CD4-positive, alpha-beta T cell treated with Interleukin-2 at 100 ng/mL for 4 hours (primary cell): Measurements from ENCODE around the gene GLDN.

Experiments used
- DNase-seq: peaks from one replicate; pipeline ENCODE4 v3.0.0-alpha.2; 2020; ENCODE audit warnings: low spot score

GLDN gene

DNA sequence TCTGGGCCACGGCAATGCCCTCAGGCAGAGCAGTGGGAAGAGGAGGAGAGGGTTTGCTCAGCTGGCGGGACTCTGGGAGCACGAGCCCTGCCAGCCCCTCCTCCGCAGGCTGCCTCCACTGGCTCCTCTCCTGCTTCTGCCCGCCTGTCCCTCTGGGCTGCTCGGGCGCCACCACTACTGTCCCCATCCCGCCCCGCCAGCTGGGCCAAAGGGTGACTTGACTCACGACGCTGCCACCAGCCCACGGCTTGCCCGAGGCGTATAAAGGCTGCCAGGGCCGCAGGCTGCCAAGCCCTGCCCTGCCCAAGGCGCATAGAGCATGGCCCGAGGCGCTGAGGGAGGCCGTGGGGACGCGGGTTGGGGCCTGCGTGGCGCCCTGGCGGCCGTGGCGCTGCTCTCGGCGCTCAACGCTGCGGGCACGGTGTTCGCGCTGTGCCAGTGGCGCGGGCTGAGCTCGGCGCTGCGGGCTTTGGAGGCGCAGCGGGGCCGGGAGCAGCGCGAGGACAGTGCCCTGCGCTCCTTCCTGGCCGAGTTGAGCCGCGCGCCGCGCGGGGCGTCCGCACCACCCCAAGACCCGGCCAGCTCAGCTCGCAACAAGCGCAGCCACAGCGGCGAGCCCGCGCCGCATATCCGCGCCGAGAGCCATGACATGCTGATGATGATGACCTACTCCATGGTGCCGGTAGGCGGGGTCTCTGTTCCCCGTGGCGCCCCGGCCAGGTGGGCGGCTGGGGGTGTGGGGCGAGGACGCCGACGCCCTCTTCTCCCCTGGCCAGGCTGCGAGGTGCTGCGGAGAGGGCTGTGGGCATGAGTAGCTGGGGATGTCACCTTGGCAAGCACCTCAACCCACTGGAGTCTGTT is at the start of gene GLDN:
Gene GLDN, plus strand, starts transcription at position 290 of the 861 bp plus-strand sequence. Its CDS starts 30 bp downstream, at position 320.
- no peak for DNase-seq

DNA sequence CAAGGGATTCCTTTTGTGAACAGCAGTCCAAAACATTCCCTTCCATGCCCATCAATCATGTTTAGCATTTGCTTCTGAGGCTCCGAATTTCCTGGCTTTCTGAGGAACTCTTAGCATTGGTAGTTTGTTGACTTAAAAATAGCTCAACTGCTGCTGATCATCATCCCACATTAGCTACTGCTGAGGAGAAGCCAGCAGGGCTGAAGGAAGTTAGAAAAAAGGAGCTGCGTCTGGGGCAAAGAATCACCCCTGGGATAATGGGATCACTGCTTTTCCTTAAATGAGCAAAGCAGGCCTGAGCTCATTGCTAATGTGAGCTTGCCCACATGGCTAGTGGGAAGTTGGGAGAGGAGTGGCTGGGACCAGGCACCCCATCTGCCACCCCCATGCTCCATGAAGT is 42.8 kb upstream of the GLDN start:
- no peak for DNase-seq

DNA sequence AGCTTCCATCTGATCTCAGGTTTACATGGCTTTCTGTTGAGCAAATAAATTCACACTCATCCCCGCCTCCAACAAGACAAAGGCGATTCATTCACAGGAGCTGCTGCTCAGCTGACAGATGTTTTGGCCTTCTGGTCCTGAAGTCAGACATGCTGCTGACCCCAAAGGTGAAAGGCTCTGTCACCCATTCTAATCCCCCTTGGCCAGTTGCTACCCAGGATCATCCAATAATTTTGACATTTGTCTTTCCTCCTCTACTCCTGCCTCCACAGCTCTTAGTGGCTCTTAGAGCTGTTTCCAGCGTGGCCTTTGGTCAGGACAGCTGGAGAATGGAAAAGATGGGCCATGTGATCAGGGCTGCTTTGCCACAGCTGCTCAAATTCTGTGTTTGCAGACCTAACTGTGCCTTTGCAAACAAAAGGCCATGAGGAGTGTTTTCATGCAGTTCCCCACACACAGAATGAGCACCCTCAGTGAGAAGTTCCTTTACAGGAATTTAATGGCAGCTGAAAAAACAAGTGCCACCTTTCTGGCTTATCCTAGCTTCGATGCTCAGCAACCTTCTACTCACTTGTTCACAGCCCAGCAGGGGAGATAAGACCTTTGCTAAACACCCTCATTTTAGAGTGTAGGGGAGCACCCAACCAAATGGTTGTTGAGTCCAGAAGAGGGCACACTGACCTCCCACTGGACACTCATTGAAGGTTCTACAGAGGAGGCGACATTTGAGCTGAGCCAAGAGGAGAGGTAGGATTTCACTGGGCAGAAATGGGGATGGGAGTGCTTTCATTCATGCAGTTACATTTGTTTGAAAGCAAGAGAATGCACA is 42.1 kb upstream of the GLDN start:
- DNase-seq: no peak

DNA sequence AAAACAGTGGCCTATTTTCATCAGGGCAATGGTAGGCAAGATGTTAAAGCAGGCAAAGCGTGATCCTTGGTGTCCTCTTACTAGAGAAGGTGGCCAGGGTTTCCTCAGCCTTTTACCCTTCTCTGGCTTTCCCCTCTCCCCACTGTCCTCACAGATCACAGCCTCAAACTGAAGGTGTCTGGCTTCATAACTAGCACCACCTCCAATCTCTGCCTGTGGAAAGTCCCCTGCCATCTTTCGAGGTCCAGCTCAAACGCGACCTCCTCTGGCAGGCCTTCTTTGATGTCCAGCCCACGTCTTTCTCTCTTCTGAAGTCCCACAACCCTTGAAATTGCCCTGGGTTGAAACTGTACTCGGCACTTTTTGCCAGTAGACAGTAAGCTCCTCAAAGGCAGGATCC is 39.0 kb upstream of the GLDN start:
- DNase-seq: no peak

DNA sequence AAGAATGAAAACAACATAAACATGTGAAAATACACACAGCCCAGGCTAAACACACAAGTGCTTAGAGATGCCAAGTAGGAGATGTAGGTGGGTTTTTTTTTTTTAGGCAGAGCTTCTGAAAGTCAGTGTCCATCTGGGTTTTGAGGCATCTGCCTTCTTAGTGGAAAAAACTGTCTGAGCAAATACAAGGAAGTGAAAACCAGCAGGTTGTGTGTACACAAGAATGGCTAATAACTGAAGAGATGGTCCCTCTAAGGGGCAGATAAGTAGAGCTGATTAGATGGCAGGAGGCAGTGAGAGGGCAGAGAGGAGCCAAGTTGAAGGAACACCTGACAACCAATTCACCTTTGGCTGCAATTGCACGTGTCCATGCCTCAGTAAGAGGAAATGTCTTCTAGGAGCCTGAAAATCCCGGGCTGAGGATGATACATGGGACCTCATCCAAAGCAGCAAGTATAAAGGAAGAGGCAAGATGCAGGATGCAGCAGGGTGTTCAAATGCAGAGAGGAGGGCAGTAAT is 37.9 kb upstream of the GLDN start:
- no peak for DNase-seq

DNA sequence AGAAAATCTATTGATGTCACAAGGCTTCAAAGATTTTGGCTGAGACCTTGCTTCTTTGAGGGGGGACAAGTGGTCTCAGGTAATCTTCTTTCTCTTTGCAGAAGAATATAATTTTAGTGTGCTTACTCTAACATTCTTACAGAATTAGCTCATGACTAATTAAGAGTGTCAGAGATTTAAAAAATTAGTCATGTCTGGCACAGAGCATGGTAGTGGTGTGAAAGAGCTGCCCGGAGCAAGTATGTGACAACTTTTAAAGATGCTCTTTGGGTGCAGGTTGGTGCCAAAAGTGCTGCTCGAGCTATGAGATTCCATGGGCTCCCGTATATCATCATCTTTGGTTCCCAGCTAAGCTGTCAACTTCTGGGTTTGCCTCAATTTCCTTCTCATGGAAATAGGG is 34.1 kb upstream of the GLDN start:
- no peak for DNase-seq

DNA sequence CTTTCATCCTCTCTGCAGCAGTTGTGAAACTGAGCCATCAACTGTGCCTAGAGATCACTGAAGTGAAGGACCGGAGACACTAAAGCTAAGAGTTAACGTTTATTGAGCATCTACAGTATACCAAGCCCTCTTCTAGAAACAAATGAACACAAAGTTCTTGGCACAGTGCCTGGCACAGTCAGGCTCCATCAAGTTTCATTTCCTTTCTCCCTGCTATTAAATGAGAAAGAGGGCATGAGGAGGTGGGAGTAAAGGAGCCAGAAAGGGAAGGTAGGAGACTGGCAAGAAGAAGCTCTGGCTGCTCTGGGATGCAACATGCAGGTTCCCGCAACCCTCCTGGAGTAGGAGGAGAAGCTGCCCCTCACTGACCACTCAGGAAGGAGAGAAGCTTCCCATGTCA is 33.6 kb upstream of the GLDN start:
- DNase-seq: no peak

DNA sequence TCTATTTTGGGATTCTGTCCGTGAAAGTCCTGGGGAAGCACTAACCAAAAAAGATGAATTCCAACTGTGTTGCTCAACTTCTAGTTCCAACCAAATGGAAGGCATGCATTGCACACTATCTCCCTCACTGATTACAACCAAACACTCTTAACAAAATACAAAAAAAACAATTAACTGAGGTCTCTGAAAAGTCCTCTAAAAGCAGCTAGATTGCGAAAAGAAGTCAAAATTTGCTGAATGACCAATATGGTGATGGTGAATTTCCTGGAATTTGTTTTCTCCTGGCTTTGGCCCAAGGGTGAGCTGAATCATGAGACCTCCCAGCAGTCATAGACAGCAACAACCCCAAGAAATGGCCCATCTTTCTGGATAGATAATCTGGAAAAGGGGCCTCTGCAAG is 31.4 kb upstream of the GLDN start:
- no peak for DNase-seq

DNA sequence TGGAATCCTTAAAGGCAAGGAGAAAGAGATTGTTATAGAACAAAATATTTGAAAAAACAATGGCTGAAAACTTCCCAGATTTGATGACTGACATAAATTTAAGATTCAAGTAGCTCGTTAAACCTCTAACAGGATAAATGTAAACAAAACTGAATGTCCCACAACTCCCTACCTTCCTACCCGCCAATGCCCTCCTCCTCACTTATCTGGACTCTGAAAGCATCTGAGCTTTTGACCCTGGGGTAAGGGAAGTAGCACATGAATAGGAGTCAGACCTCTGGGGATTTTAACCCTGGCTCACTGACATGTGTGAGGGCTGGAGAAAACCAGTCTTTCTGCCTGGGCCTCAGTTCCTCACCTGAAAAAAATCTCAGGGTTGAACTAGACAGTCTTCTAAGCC is 29.9 kb upstream of the GLDN start:
- no peak for DNase-seq

DNA sequence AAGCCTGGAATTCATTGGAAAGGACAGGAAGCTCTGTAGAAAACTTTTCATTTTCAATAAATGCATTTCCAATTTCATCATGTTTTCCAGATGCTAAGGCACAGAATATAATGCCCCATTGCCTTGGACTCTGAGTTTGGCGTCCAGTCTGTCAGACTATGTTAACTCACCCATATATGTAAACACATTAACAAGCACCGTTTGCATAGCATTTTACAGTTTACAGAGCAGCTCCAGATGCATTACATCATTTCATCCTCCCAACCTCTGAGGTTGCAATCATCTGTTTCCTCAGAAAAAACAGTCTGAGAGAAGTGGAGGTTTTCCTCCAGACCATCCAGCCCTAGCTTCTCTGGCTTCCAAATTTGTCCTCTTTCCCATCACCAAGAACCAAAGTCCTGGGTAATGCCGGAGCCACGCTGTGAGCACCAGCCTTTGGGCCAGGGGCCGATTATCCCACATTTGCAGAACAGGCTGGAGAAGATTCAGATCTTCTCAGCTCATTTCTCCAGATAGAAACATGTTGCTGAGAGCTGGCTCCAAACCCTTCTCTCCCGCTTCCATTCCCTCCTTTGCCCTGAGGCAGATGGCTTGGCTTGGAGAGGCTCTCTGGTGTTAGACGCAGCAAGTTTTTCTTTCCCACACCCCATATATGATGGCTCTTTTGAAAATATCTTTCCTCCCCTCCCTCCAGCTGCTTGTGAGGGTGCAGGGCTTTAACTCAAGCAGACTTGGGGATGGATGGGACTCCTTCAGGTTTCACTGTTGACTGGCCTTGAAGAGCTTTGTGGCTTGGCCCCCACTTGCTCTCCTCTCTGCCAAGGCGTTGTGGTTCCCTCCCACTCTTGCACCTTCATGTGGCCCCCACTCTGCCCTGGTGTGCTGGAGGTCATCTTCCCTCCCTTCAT is 29.0 kb upstream of the GLDN start:
- DNase-seq: no peak

DNA sequence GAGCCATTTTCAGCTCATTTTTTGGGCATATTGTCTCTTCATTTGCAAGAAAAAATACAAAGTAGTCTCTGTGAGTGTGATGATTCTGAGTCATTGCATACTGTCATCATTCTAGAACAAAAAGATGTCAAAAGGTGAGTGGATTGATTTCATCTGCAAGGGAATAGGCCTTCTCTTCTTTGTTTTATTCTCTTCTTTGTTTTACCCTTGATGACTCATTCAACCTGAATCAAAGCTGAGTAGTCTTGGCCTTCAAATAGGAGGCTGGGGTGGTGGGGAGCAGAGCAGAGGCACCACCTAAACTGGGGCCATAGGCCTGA is 28.4 kb upstream of the GLDN start:
- no peak for DNase-seq

DNA sequence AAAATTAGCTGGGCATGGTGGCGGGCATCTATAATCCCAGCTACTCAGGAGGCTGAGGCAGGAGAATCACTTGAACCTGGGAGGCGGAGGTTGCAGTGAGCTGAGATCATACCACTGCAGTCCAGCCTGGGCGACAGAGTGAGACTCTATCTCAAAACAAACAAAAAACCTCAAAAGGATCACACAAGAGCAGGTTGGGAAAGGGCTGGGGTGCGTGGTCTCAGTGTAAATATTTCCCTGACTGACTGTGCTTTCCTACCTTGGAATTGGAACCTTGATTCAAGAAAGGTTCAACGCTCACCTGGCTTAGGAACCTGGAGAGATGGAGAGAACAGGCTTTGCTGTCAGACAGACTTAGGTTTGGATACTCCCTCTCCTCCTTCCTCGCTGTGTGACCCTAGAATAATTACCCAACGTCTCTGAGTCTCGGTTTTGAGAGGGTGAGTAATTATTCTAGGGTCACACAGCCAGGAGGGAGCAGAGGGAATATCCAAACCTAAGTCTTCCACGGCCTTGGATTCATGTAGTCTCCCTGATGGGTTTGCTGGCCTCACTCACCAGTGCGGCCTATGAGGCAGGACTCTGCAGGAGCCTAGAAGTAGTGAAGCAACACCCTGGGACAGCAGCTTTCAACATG is 27.7 kb upstream of the GLDN start:
- DNase-seq: no peak

DNA sequence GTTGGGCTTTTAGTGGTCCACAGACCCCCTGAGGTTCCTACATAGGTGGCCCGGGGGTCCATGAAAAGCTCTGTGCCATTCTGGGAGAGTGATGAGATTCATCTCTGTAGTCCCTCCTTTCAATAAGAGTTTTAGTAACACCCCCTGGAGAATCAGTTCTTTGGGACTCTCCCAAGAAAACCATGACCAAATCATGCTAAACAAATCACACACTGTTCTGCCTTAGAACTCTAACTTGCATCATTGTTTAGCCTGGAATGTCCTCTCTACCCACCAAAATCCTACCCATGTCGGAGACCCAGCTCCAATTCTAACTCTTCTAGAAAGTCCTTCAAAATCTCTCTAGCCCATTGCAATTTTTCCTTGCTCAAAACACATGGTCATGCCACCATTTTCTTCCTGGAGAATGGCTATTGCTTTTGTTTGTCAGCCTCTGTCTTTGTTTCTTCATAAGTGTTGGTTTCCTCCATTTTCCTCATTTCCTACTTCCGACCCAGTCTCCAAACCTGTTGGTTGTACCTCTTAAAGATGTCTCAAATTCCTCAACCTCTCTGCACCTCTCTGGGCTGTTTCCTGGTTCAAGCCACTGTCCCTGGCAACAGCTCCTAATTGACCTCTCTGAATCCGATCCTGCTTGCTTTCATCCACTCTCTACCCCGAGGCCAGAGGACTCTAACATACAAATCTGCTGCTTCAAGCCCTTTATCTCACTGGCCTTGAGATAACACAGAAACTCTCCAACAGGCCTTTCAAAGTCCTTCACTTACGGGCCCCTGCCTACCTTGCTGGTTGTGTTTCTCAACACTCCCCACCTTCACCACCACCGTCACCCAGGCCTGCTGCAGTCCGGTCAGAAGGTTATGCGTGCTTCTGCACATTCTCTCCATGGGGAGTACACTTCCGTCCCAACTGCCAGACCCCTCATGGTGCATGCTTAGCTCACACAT is 26.8 kb upstream of the GLDN start:
- DNase-seq: no peak

DNA sequence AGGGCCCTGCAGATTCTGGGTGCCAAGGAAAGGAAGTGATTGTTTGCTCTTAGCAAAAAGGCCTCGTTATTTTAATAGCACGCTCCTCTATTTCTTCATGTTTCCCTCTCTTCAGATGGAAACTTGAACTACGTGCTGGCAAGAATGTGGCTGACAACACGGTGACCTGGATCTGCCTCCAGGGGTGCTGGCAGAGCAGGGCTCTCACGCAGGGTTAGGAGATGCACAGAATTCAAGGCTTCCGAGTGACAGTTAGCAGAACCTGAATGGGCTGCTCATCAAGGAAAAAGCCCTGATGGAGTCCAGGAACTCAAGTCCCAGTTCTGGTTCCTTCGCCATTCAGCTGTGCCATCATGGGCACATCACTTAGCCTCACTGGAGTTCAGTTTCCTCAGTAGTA is 25.7 kb upstream of the GLDN start:
- DNase-seq: no peak

DNA sequence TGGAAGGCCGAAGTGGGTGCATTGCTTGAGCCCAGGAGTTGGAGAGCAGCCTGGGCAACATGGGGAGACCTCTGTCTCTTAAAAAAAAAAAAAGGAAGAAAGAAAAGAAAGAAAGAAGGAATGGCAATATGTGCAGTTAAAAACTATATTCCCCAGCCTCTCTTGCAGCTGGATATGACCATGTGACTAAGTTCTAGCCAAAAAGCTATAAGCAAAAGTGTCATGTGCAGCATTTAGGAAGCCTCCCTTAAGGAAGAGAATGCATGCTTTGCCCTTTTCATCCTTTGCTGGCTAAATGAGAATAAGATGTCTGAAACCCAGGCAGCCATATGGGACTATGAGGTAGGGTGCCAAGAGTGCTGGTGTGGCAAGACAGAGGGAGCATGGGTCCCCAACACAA is 24.8 kb upstream of the GLDN start:
- DNase-seq: no peak

DNA sequence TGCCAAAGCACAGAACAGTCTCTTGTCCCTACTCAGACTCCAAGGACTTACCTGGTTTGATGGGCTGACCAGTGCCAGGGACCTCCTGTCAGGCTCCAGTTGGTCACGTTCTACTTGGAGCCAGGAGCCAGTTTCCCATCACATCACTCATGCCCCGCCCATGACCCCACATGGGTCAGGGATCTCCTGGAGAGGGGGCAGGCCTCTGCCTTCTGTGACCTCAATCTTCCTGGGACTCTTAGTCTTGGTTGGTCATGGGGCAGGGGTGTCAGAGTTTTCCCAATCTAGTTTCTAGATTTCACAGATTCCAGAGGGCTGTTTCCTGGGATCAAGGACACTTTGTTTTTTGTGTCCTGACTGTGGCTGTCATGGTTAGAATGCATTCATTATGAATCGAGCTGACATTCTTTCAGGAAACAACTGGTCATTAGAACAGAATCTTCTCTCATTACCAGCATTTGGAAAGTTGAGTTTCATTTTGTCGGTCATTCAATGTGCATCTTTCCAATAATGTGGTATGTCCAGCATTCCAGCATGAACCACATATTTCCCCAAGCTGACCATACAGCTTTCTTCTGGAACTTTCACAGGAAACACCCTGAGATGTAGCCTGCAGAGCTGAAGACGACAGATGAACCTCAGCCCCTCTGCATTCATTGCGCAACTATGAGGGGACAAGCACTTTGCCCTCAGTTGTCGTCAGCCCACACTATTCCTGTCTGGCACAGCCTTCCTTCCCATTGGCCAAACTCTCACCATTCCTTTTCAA is 22.9 kb upstream of the GLDN start:
- no peak for DNase-seq

DNA sequence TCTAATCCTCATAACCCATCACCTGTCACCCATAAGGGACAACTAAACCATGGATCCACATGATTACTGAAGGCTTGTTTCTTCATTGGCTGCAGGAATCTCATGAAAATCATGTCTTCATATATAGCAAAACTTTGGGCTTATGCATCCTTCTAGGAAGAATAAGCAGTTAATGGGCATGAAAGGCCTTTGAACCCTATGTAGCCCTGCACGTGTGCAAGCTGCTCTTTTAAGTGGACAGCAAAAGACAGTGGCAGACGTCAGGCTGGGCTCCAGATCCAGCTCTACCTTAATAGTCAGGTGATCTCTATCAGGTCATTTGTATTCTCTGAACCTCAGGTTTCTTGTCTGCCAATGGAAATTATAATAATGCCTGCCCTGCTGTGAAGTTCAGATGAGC is 21.9 kb upstream of the GLDN start:
- DNase-seq: no peak

DNA sequence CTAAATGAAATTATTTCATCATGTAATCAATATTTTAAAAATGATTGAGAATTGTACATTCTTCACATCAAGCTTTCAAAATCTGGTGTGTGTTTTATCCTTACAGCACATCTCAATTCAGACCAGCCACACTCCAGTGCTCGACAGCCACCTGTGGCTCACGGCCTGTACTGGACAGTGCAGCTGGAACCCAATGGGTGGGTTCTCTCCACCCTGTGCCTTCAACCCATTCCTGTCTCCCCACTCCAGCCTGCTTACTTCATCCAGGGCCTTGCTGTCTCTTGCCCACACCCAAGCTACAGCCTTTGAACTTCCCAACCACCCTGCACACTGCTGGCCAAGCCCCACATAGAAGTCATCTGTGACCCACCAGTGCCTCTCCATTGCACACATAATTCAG is 20.6 kb upstream of the GLDN start:
- no peak for DNase-seq

DNA sequence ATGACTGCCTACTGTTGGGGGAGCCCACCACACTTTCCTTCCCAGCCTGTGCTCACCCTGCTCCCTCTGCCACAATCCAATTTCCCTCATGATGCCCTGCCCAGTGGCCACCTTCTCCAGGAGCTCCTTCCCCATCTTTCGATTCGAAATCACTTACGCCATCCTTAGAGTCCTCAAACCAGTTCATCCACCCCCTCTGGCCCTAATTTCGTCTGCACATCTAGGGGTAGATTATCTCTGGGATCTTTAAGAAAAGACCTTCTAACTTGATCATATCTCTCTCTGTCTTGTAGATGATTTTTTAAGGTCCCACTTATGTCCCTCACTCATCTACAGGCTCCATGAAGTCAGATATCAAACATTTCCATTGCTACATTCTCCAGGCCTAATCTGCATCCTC is 20.1 kb upstream of the GLDN start:
- no peak for DNase-seq
